IPS-11a (cell line): Measurements from ENCODE around the gene EVI5.

ENCODE experiments used
- H3K4me3 ChIP-seq: one replicate; pipeline ENCODE4 v1.5.1; 2013; ENCODE audit warnings: low read depth, low read length, control low read depth

EVI5 gene

GRCh38 chr1:92486251-92487077 is 298.4 kb downstream of the EVI5 start, which contains the start of gene GFI1:
Gene GFI1 (minus strand): TSS chr1:92486925. CDS start chr1:92483487, 3,438 bp downstream.
- H3K4me3 ChIP-seq: peak within 1 kb of the TSS; percentile 30

DNA sequence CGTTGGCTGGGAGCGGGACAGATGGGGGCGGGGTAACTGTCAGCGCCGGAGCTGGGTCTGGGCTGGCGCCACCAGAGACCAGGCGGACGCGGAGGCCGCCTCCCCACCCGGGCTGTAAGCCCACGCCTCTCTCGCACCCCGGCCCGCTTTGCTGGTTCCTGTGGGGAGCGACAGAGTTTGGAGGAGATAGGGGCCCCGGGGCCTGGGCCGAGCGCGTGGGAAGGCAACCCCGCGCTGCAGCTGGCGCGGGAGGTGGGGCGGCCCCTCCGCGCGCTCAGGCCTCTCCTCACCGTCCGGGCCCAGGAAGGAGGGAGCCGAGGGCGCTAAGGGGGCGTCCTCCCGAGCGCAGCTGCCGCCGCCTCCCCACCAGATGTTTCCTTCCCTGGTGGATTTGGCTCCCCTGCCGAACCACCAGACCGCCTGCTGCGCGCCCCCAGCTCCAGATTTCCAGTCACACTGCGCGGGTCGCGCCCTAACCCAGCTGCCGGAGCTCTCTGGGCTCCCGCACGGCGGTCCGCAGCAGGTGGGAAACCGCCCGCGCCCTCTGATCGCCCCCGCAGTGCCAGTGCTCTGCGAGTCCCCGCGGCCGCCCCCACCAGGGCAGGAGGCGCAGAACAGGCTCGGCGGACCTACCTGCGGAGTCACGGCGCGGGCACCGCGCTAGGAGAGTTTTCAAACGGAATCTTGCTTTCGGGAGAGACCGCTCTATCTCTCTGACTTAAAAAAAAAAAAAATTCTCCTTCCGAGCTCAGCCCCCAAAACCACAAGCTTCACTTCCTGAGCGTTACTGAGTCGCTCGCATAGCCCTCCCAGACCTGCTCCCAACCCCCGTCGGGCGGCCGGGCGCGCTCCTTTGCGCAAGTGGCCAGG is 299.3 kb downstream of the EVI5 start:
- peak overlapping the region; percentile 30 for H3K4me3 ChIP-seq

GRCh38 chr1:92484472-92485380 is 300.2 kb downstream of the EVI5 start:
- H3K4me3 ChIP-seq: peak overlapping the region; percentile 35

GRCh38 chr1:92483610-92484471 is 301.1 kb downstream of the EVI5 start:
- H3K4me3 ChIP-seq: peak overlapping the region; percentile 35

DNA sequence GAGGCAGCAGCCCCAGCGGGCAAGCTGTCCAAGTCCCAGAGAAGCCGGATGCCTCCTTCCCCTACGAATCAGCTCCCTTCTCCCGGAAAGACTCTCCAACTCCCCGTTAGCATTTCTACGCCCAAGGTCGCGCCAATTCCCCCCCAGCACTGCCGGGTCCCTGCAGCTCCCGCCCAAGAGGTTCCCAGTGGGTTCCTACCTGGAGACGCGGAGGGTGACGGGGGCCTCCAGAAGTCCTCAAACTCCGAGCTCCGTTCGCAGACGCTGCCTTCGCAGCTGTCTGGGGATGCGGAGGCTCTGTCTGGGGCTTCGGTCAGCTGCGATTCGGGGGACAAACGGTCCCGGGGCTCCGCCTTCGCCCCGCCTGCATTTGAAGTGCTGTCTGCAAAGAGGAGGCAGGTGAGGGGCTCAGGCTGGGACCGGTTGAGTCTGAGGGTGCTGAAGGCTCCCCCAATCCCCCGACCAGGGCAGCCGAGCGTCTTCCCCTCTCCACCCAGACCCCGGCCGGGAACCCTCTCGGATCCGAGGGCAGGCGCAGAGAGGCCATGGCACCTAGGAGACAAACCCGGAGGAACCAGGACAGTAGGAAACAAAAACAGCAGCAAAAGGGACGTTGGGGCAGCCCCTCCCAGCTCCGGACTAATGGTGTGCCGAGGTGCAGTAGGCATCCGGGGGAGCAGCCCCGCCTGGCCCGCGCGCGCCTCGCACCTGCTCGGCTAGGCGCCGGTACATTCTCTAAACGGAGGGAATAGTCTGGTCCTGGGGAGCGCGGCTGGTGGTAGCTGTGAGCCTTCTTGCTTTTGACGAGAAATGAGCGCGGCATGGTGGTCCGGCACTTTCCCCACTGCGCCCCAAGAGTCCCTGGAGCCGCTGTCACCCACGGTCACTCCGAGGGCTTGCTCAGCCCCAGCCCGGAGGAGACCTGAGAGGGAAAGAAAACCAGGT is 302.0 kb downstream of the EVI5 start:
- peak overlapping the region; percentile 35 for H3K4me3 ChIP-seq

DNA sequence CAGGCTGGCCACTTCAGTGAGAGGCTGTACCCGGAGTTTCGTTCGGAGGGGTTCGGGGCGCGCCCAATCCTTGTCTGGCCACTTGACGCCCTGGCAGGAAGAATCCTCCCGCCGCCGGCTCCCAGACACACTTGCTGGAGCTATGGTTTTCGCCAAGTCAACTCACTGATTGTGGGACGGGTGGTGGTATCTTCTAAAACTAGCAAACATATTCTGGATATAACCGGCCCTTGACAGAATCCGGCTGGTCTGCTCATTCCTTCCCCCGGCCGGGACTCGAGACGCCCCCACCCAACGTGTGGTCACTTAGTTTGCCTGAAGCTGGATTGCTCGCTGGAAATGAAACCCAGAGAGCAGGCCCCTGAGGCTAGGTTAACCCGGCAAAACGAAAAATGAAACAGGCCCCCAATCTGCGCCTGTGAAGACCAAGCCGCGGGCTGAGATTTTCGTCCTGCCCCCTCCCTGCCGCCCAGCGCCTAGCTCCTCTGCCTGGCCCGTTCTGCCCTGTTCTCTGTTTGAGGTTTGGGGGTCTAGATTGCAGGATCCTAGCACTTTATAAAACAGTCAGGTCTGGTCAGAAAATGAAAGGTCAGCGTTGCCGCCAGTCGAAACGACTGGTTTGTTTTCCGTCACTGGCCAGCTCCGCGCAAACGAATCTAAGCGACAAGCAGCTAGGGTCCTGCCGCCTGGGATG is 302.8 kb downstream of the EVI5 start:
- no peak overlapping the region for H3K4me3 ChIP-seq

- H3K4me3 ChIP-seq: no peak overlapping the region
Observed at GRCh38 chr1:92481599-92481925, 303.3 kb downstream of the EVI5 start.

GRCh38 chr1:92480813-92481598 is 303.9 kb downstream of the EVI5 start:
- H3K4me3 ChIP-seq: no peak overlapping the region

DNA sequence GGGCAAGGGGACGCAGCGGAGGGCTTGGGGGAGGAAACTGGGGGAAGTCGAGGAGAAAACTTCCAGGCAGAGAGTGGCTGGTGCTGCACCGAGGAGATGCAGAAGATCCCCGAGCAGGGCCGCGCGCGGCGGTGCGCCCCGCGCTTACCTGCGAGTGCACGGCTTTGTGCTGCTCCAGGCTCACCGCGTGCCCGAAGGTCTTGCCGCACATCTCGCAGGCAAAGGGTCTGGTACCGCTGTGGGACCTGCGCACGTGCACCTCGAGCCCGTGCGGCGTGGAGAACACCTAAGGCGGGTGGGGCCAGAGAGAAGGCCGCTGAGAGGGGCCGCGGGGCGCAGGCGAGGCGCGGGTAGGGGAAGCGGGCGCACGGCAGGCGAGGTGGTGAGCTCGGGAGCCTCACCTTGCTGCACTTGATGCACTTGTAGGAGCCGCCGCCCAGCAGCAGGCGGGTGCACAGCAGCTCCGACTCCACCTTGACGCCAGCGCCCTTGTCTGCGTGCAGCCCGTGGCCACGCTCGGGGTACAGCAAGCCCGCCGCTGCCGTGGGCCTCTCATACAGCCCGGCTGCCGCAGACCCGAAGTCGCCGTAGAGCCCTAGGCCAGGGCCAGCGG is 304.6 kb downstream of the EVI5 start:
- H3K4me3 ChIP-seq: peak overlapping the region; percentile 13

DNA sequence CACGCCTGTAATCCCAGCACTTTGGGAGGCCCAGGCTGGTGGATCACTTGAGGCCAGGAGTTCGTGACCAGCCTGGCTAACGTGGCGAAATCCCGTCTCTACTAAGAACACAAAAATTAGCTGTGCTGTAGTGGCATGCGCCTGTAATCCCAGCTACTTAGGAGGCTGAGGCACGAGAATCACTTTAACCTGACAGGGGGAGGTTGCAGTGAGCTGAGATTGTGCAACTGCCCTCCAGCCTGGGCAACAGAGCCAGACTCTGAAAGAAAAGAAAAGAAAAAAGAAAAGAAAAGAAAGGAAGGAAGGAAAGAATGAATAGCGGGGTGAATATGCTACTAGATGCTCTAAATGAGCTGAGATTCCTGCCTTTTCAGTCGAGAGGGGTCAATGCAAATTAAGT is 305.3 kb downstream of the EVI5 start:
- no peak overlapping the region for H3K4me3 ChIP-seq

DNA sequence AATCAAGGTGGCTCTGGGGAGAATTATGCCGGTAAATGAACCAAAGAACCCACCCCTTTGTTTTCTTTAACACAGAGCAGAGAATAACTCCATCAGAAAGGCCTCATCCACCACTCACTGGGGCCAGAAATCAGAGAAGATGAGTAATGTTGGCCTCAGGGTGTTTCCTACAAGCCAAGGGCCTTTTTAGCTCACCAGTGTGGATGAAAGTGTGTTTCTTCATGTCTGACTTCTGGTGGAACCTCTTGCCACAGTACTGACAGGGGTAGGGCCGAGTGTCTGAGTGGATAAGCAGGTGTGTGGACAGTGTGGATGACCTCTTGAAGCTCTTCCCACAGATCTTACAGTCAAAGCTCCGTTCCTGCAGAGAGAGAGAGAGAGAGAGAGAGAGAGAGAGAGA is 306.5 kb downstream of the EVI5 start:
- no peak overlapping the region for H3K4me3 ChIP-seq

- H3K4me3 ChIP-seq: no peak overlapping the region
Observed at GRCh38 chr1:92476071-92476631, 308.8 kb downstream of the EVI5 start.

DNA sequence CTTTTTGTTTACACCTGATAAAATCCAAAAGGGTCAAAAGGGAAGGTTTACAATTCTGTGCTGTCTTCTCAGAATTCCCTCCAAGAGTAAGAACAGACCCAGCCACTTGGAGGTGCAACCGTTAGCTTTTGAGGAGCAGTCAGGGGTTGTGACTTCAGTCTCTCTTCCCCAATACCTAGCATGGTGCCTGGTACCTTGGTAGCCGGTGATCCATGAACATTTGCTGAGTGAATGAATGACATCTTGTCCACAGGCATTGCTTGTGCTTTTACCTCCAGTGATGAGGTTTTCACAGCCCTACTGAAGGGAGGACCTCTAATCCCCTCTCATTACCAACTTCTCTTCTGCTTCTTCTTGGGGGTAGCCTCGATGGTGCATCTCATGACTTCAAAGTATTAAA is 309.9 kb downstream of the EVI5 start:
- no peak overlapping the region for H3K4me3 ChIP-seq

- H3K4me3 ChIP-seq: no peak overlapping the region
Observed at GRCh38 chr1:92473781-92474495, 311.0 kb downstream of the EVI5 start.

DNA sequence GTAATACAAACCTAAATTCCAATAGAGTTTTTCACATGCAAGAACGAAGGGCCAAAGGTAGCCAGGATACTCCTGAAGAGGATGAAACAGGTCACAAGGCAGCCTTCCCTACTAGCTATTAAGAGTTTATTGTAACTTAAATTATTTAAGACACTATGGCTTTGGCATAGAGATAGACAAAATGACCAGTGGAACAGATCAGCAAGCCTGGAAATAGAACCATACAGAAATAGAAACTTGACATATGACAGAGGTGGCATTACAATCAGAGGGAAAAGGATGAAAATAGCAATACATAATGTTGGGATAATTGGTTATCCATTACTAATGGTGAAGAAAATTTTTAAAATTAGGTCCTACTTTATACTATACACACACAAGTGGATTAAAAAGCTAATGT is 314.7 kb downstream of the EVI5 start:
- no peak overlapping the region for H3K4me3 ChIP-seq

DNA sequence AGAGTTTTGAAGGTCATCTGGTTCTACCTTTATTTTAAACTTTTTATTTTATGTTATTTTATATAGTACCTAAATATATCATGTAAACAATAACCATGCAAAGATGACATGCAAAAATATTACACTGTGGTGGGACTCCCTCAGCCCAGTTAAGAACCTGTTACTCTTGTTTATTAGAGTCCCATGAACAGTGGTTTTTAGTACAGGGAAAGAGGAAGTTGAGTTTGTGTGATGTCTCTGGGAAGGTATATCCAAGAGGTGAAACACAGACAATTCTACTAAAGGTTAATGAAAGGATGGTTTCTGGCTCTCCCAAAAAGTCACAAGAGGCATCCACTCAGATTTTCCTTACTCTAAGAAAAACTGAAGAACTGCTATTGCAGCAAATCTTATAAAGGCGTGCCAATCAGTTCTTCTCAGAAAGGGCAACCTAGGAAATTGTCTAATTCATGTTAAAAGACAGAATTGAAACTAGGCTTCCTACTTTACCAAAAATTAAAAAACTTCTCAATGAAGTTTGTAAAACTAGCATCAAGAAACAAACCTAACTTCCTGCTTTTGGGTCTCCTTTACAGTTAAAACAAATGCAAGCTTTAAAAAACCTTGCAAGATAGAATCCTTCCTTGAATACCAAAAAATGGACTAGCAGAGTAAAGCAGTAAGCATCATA is 318.1 kb downstream of the EVI5 start:
- H3K4me3 ChIP-seq: no peak overlapping the region
